ENCODE measurements around the gene SLC30A1.

GRCh38 chr1:211559222-211560010 is 19.5 kb downstream of the SLC30A1 start:
- no peak for TF ChIP-seq CTCF (IDR thresholded peaks at IDR 0.05)
- TF ChIP-seq POLR2A (IDR thresholded peaks at IDR 0.05), result no peak
